ENCODE results near the gene IRGC. TPM values are rescaled to one million over a fixed set of nuclear protein-coding genes. Genes with fewer than 3 reads are reported as not detected.
A peak's percentile ranks its signal among the peaks of the same experiment; 100 is the strongest.

Gene IRGC
- total RNA-seq, 1 donor from 2014 or later = not detected

DNA sequence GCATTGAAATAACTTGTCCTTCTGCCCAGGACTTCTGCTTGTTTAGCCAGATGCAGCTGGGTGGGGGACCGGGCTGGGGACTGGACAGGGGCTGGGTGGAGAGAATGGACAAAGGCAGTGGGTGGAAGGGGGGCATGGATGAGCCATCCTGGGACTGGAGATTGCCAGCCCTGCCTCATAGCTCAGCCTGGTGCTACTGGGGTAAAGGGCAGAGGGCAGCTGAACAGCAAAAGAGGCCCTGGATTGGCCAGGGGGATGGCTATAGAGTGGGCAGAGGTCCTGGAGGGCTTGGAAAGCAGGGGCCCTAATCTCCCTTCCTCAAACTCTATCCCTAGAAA lies 28.2 kb upstream of the IRGC start:
- no peak for ATAC-seq (ENCODE audit: poor library complexity)
- intact Hi-C loops (cut with DNase I) = no loop called here

DNA sequence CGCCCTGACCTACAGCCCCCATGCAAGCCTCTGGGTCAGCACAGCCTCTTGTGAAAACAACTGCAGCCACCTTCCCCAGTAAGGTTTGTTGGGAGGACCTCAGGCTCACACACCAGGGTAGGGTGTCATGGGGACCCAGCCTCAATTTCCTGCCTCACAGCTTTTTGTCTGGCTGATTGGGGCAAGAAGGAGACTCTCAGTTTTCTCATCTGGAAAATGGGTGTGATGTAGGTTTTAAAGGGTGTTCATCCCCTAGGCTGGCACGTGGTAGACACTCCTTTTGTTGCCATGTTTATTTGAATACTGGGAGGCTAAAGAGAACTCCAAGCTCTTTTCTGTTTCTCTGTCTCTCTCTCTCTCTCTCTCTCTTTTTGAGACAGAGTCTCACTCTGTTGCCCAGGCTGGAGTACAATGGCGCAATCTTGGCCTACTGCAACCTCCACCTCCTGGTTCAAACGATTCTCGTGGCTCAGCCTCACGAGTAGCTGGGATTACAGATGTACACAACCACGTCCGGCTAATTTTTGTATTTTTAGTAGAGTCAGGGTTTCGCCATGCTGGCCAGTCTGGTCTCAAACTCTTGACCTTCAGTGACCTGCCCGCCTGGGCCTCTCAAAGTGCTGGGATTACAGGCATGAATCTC lies 27.7 kb upstream of the IRGC start:
- intact Hi-C loops (cut with DNase I) = no loop called here
- DNase-seq (no peak), ATAC-seq (ENCODE audit: poor library complexity) (no peak)

More for the DNA sequence above, 28.2 kb upstream of the IRGC start:
- DNase-seq = no peak

DNA sequence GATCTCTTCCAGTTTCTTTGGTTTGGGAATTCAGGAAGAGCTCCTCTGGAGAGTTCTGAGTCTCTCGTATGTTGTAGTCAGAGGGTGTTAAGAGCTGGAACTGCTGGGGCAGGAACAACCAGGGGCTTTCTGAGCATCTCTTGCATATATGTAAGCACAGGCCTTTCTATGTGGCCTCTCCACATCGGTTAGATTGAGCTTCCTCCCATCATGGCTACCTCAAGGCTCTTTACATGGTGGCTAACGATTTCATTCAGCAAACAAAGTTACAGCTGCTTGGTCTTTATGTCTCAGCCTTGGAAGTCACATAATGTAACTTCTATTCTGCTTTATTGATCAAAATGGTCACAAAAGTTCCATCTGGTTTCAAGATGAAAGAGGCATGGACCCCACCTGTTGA lies 25.4 kb upstream of the IRGC start:
- ATAC-seq (ENCODE audit: poor library complexity) (no peak), DNase-seq (no peak)
- intact Hi-C loops (cut with DNase I) = no loop called here

DNA sequence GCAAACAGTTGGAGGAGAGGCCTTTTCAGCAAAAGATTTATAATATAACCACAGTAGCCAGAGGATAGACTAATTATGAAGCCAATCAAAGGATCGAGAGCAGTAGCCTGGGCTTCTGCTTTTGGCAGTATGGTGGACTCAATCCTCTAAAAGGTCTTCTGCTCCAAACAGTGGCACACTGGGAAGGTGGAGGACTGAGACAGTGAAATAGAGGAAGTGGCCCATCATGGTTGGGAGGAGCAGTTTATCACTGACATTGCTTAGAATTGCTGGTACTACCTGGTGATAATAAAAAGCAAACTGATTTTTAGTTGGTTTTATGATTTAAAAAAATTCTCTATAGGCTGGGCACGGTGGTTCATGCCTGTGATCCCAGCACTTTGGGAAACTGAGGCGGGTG lies 25.0 kb upstream of the IRGC start:
- DNase-seq (no peak), ATAC-seq (ENCODE audit: poor library complexity) (no peak)
- intact Hi-C loops (cut with DNase I) = no loop called here

DNA sequence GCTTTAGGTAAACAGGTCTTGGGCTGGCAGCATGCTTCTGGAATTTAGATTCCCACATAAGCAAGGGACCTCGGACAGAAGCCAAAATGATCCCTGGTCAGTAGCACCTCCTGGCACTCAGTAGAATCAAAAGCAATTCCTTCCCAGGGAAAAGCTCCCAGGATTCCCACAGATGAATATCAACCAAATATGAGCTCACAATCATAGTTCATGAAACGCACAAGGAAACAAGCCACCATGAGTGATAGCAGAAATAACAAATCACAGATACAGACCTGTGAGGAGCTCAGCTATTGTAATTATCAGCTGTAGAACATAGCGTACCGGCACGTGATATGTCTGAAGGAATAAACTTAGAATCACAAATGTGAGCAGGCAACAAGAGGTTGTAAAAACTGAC lies 24.1 kb upstream of the IRGC start:
- ATAC-seq (ENCODE audit: poor library complexity) (no peak), DNase-seq (no peak)
- intact Hi-C loops (cut with DNase I) = no loop called here

DNA sequence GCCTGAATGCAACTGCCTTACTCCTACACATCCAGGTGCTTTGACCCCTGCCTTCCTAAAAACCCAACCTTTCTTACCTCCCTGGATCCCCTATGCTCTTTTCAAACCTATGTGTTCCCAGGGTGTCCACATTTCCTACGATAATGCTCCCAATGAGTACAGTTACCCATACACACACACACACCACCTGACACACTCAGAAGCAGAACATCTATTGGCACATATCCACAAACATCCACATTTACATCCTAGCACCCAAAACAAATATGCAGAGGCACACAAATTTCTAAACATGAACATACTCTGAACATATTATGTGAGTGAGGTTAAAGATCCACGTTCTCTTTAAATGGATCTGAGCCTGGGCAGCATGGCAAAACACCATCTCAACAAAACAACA lies 23.5 kb upstream of the IRGC start:
- DNase-seq (no peak), ATAC-seq (ENCODE audit: poor library complexity) (no peak)
- intact Hi-C loops (cut with DNase I) = no loop called here

DNA sequence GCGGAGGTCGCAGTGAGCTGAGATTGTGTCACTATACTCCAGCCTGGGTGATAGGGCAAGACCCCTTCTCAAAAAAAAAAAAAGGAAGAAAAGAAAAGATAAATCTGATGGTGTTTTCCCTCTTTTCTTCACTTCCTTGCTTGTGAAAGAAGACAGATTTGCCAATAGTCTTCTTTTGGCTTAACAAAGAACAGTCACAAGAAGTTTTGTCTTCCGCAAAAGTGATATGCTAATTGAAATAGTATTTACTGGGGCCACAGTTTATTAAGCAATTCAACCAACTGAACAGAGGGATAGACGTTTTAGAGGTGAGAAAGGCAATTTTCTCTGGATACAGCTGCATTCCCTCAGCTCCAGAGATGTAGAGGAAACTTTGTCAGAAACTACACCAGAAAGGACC lies 23.0 kb upstream of the IRGC start:
- DNase-seq (no peak), ATAC-seq (ENCODE audit: poor library complexity) (no peak)
- intact Hi-C loops (cut with DNase I) = no loop called here

DNA sequence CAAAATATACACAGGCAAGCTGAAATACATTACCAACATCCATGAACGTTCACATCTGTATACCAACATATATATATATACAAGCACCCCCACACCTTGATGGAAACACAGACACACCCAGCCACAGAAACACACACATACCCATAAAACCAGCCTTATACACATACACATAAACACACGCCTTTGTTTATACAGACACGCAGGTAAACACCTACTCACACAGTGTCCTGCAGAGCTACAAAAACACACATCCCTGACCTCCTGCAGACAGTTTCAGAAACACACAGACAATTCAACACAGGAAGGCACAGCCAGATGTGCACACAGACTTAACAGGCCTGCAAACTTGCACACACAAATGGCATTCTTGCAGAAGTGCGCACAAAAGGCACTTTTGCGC lies 21.3 kb upstream of the IRGC start:
- DNase-seq = no peak
- ATAC-seq (ENCODE audit: poor library complexity) = no peak
- intact Hi-C loops (cut with DNase I) = no loop called here

DNA sequence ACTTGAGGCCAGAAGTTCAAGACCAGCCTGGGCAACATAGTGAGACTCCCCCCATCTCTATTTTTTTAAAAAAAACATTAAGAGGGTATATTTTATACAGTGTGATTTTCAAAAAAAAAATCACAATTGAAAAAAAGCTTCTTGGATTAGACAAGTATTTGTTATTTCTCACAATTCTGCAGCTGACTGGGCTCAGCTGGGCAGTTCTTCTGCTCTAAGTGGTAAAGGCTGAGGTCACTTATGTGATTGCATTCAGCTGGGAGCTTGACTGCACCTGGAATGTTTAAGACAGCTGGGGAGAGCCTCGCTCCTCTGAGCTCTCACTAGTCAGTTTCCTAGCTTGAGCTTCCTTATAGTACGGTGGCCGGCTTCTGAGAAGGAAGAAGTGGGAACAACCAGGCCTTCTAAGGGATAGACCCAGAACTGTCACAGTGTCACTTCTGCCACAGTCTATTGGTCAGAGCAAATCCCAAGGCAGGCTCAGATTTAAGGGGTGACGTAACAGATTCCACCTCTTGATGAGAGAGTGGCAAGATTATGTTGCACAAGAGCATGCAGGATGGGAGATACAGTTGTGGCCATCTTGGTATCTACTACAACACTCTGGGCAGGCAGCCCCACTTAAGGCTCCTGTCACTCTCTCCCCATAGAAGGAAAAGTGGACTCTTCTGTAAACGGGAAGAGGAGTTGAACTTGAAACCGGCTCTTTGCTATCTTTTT lies 19.7 kb upstream of the IRGC start:
- no peak for DNase-seq
- intact Hi-C loops (cut with DNase I) = no loop called here
- no peak for ATAC-seq (ENCODE audit: poor library complexity)

DNA sequence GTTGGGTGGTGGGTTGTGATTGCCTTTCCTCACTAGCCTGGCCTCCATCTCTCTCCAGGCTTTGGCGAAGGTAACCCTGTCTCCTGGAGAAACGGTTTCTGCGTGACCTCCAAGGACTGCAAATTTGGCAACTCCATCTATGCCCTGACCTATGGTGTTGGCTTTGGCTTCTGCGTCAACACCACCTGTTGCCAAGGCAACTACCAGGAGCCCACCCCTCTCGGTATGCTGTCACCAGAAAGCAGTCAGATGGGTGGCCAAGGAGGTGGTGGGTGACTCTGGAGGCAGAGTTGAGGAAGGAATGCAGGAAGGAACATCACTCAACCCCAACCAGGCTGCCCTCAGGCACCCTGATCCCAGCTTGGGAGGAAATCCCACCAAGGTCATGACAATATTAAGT lies 18.6 kb upstream of the IRGC start:
- intact Hi-C loops (cut with DNase I) = no loop called here

DNA sequence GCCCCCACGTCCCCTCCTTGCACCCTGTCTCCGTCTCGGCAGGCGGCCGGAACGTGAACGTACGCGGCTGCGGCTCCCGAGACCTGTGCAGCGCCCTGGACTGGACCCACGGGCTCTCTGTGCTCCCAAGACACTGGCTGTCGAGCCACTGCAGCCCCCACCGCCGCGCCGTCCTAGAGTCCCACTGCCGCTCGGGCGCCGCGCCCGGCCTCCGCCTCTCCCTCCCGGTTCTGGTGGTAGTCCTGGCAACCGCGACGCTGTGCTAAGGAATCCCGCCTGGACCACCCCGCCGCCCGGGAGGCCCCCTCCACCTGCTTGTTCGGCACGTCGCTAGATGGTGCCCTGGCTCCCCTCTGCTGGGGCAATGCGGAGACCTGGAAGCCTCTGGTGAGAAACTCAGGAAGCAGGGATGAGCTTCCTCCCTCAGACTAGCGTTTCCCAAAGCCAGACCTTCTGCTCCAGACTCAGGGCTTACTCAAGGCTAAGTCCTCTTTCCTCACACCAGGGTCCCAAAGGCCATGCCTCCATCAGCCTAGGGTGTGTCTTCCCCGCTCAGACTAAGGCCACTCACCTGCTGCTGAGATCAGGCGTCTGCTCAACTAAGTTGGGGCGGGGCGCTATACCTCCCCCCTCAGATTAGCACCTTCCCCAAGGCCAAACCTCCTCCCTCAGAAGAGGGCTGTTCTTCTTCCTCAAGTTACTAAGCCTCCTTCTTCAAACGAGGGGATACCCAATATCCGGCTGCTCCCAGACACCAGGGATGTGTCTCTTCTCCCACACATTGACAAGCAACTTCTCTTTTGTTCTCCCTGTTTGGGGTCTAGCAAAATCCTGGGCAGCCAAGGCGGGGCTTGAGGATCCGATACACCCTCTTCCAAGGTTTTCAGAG lies 16.1 kb upstream of the IRGC start:
- peak; percentile 54 for DNase-seq

More for the DNA sequence above, 18.6 kb upstream of the IRGC start:
- no peak for ATAC-seq (ENCODE audit: poor library complexity)
- DNase-seq = no peak

DNA sequence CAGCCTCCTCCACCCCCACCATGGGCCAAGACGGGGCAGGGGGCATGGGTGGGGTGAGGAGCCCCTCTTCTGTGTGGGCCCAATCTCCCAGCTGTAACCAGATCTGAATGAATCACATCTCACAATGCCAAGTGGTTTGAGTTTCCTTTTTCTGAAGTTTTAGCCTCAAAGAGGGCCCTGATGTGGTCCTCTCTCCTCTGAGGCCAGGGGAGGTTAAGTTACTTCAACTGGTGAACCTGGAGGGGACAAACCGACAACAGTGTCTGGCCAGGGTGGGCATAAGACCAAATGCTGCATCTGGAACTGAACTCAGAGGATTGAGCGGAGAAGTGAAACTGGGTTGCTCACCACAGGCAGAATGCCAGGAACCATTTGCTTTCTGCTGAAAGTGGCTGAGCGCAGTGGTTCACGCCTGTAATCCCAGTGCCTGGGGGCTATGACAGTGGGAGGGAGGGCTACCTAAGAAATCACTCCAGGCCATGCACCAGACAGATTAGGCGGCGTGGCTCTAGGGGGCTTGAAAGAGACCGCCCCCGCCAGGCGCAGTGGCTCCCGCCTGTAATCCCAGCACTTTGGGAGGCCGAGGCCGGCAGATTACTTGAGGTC lies 15.4 kb upstream of the IRGC start:
- peak; percentile 53 for DNase-seq
- intact Hi-C loops (cut with DNase I) = no loop called here
- ATAC-seq (ENCODE audit: poor library complexity) = peak; percentile 80

More for the DNA sequence above, 16.1 kb upstream of the IRGC start:
- intact Hi-C loops (cut with DNase I) = no loop called here
- ATAC-seq (ENCODE audit: poor library complexity) = peak; percentile 28

DNA sequence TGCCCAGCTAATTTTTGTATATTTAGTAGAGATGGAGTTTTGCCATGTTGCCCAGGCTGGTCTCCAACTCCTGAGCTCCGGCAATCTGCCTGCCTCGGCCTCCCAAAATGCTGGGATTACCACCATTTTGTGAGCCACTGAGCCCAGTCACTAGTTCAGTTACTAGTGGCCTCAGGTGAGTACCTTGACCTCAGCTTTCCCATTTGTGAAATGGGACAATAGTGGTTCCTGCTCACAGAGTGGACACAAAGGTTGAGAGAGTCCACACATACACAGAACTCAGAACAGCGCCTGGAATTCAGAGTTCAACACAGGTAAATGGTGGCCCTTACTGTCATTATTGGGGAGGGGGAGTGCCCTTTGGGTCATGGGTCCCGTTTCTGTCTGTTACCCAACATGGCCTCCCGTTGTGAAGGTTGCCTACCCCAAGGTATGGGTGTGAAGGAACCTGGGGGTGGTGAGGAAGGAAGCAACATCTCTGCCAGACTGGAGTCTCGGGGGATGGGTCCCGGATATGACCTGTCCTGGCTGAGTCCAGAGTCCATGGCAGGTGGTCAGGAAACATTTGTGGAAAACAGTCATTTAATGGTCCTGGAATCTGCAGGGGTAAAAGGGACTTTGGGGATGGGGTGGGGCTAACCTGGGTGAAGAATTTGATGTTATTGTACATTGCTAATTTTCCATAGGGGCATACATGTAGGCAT lies 11.7 kb upstream of the IRGC start:
- intact Hi-C loops (cut with DNase I) = no loop called here
- no peak for DNase-seq
- ATAC-seq (ENCODE audit: poor library complexity) = no peak

DNA sequence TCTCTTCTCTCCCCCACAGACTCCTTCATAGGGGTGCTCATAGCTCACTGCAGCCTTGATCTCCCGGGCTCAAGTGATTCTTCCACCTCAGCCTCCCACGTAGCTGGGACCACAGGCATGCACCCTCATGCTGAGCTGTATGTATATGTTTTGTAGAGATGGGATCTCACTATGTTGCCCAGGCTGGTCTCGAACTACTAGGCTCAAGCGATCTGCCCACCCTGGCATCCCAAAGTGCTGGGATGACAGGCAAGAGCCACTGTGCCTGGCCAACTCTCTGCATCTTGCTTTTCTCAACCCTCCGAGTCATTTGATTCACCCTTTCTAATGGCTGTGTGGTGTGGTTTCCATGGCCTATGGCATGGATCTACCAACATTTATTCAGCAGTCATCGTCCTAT lies 10.1 kb upstream of the IRGC start:
- no peak for DNase-seq
- intact Hi-C loops (cut with DNase I) = no loop called here
- ATAC-seq (ENCODE audit: poor library complexity) = no peak

DNA sequence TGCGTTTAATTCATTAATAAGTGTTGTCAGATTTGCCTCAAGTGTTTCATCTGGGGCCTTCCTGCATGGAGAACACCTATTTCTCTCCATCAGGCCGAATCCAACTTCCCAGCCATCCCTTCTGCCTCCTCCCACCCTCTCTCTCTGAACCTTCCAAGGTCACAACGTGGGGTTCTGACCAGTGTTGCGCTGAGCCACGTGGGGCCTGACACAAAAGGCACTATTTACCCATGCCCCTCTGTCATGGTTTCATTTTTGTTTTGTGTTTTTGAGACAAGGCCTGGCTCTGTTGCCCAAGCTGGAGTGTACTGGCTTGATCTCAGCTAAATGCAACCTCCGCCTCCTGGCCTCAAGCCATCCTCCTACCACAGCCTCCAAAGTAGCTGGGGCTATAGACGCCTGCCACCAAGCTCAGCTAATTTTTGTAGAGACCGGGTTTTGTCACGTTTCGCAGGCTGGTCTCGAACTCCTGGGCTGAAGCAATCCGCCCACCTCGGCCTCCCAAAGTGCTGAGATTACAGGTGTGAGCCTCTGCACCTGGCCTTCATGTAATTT lies 8.6 kb upstream of the IRGC start:
- no peak for DNase-seq
- intact Hi-C loops (cut with DNase I) = no loop called here
- no peak for ATAC-seq (ENCODE audit: poor library complexity)

DNA sequence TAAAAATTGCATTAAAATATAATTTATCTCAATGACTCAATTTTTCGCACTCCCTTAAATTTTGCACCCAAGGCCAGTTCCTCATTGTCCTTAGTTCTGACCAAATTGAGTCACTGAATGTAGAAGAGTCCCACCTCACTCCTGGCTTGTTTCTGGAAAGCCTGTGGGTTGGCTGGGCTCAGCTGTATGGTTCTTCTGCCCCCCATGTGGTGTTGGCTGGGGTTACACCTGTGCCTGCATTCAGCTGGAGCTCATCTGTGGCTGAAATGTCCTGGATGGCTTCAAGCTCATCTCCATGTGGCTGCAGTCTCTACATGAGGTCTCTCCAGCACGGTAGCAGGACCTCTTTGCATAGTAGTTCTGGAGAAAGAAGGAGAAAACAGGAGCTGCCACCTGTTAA lies 7.2 kb upstream of the IRGC start:
- DNase-seq (no peak), ATAC-seq (ENCODE audit: poor library complexity) (no peak)
- intact Hi-C loops (cut with DNase I) = no loop called here

DNA sequence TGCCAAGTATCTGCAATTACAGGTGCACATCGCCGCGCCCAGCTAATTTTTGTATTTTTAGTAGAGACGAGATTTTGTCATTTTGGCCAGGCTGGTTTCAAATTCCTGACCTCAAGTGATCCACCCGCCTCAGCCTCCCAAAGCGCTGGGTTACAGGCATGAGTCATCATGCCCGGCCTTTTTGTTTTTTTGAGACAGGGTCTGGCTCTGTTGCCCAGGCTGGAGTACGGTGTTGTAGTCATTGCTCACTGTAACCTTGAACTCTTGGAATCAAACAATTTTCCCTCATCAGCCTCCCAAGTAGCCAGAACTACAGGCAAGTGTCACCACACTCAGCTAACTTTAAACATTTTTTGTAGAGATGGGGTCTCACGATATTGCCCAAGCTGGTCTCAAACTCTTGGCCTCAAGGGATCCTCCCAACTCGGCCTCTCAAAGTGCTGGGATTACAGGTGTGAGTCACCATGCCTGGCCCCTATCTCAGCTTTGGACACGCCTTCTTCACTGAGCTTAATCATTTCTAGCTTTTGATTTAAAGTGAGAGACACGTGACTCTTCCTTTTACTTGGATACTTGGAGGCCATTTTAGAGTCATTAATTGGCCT lies 4.0 kb upstream of the IRGC start:
- DNase-seq = no peak
- ATAC-seq (ENCODE audit: poor library complexity) = no peak
- intact Hi-C loops (cut with DNase I) = no loop called here

DNA sequence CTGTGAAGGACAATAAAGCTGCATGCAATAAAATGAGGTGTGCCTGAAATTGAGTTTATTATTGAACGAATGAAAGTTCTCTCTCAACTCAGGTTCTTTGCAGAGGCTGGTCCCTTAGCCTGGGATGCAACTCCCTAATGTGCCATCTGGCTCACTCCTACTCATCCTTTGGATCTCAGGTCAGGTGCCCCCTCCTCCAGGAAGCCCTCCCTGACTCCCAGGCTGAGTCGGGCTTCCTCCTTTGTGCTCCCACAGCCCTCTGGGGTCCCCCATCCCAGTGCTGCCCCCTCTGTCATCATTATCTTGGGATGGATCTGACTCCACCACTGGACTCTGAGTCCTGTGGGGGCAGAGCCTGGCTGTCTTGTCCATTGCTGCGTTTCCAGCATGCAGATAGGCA lies 2.7 kb upstream of the IRGC start:
- ATAC-seq (ENCODE audit: poor library complexity) (no peak), DNase-seq (no peak)
- intact Hi-C loops (cut with DNase I) = no loop called here

Measured in Right ventricle myocardium superior (tissue), 1 donor.